ENCODE results near the gene GRP. TPM values are rescaled to one million over a fixed set of nuclear protein-coding genes. Genes with fewer than 3 reads are reported as not detected.

The GRP gene
- total RNA-seq, 1 experiment from 2014 or later: 0.22 TPM

DNA sequence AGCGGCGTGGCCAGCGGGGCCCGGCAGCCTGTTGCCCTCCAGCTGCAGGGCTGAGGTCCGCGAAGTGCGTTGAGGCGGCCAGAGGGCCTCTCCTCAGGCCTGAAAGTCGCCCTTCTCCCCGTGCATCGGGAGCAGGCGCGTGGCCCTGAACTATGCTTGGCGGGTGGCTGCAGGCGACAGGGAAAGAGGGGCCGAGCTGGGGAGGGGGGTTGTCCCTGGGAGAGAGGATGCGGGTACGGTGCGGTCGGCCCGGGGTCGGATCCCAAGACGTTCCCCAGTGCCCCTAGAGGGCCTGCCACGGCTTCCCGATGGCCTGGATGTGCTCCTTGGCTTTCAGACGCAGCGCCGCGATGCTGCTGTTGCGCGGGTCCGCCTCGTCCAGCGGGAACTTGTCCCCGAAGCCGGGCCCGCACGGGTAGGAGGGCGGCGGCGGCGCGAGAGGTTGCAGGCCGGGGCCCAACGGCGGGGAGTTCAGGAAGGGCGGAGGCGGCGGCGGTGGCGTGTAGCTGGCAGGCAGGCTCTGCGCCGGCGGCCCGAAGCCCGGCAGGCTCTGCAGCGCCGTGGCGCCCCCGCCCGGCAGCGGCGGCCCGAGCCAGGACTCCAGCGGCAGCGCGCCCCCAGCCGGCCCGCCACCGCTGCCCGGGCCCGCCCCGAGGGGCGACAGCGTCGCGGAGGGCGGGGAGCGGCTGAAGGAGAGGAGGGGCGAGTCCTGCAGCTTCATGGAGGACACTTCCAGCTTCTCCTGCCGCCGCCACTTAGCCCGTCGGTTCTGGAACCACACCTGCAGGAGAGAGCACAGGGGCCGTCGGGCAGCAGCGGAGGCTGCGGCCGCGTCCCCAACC, 49.0 kb downstream of the GRP start:
- Histone ChIP-seq H3K27ac (no peak overlapping the region), H3K36me3 (no peaks in the 10 kb centered on the region), H3K27me3 (no peaks in the 10 kb centered on the region), H3K4me1 (no peaks in the 10 kb centered on the region), H3K9me3 (replicated peaks) (no peaks in the 10 kb centered on the region), H3K4me3 (no peak overlapping the region)
- no peak for DNase-seq

DNA sequence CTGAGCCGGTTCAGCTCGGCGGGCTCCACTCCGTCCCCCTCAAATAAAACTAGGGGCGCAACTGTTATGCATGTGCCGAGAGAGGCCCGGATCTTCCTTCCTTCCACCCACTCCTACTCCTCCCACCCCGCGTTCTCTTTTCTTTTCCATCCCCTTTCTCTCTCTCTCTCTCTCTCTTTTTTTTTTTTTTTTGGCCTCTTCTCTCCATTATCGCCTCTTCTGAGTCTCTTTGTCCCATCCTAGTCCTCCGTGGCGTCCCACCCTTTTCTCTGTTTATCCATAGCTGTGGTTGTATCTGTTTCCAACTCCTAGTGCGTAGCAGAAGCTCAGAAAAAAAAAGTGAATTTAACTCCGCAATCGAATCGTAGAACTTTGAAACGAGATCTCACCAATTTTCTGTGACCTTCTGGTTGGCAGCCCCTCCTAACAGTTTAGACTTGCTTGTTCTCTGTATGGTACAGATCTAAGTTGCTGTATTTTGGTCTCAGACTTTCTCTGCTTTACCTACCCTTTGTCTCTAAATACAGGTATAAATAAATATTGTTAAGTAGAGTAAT, 49.7 kb downstream of the GRP start:
- no peak overlapping the region for H3K4me3 ChIP-seq
- H3K27ac ChIP-seq: no peak overlapping the region
- H3K9me3 ChIP-seq (replicated peaks): no peaks in the 10 kb centered on the region
- DNase-seq: no peak
- no peaks in the 10 kb centered on the region for H3K36me3 ChIP-seq
- H3K27me3 ChIP-seq: no peaks in the 10 kb centered on the region
- no peaks in the 10 kb centered on the region for H3K4me1 ChIP-seq

DNA sequence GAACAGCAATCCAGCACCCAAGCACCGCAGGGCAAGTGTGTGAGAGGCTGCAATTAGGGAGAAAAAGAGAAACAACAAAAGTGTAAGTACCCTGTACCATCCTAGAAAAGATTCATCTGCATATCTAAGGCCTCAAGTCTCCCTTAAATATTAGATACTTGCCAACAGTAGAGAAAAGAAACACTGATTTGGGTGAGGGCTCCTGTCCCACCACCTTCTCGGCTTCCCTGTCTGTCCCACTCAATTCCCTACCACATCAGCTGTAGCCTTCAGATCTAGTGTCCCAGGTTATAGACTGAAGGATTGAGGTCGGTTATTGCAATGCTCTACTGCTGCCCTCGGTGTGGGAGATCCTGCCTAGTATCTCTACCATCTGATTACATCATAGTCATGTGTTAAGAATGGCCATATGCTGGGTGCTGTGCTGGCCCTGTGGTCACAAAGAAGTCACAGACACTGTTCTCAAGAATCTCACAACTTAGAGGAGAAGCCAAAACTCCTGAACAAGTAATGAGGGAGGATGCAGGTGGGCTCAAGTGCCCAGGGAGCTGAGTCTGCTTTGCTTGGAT, 50.8 kb downstream of the GRP start:
- Histone ChIP-seq H3K4me1 (no peaks in the 10 kb centered on the region), H3K27me3 (no peaks in the 10 kb centered on the region), H3K27ac (no peak overlapping the region), H3K36me3 (no peaks in the 10 kb centered on the region), H3K4me3 (no peak overlapping the region), H3K9me3 (replicated peaks) (no peaks in the 10 kb centered on the region)
- DNase-seq: no peak

DNA sequence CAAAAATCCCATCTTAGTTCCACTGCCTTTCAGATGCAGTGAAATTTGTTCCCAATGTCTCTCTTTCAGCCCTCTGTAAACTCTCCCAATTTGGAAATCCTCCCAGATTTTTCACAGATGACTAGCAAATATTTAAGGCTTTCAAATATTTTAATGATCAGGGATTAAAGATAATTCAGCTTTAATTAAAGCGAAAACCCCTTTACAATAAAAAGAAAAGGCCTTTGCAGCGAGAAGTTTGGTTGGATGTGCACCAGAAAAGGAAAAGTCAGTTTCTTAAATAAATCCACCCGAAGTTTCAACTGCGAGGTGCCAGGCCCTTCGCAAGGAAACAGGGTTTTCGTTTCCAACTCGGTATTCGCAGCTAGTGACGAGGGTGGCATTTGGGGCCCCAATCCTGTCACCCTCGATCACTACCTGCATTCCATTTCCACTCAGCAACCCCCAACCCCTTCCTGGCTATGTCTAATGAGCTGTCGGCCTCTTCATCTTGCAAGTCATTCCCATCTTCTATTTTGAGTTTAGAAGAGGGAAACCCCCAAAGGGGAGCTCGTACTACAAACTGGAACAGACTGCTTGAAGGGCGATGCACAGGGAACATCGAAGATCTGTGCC, 51.8 kb downstream of the GRP start:
- no peak overlapping the region for H3K27ac ChIP-seq
- H3K4me3 ChIP-seq: no peak overlapping the region
- H3K36me3 ChIP-seq: no peaks in the 10 kb centered on the region

DNA sequence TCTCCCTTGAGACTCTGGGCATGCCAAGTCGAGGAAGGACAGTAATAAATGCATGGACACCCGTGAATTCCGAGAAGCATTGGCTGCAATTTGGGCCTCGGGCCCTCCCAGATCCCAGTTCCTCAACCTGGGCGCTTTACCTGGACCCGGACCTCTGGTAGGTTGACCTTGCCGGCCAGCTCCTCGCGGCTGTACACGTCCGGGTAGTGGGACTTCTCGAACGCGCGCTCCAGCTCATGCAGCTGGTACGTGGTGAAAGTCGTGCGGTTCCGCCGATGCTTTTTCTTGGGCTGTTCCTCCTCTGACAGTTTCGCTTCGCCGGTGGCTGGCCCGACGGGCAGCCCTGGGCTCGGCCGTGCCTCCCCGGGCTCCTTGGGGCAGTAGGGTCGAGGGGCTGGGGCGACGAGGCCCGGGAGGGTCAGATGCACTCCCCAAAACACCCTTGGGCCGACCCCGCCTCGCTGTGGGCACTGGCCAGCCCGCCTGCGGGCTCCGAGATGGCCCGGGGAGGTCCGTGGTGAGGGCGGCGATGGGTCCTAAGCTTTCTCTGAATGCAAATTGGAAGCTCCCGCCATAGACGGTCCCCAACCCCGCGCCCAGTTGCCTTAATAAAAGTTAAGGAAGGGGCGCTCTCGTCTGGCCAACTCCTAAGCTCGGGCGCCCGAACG, 52.4 kb downstream of the GRP start:
- no peaks in the 10 kb centered on the region for H3K4me1 ChIP-seq
- H3K9me3 ChIP-seq (replicated peaks): no peaks in the 10 kb centered on the region
- no peaks in the 10 kb centered on the region for H3K27me3 ChIP-seq
- no peak overlapping the region for H3K4me3 ChIP-seq
- no peak for DNase-seq
- H3K27ac ChIP-seq: no peak overlapping the region
- no peaks in the 10 kb centered on the region for H3K36me3 ChIP-seq

More for the DNA sequence above, 51.8 kb downstream of the GRP start:
- Histone ChIP-seq H3K9me3 (replicated peaks) (no peaks in the 10 kb centered on the region), H3K4me1 (no peaks in the 10 kb centered on the region), H3K27me3 (no peaks in the 10 kb centered on the region)
- DNase-seq: no peak

DNA sequence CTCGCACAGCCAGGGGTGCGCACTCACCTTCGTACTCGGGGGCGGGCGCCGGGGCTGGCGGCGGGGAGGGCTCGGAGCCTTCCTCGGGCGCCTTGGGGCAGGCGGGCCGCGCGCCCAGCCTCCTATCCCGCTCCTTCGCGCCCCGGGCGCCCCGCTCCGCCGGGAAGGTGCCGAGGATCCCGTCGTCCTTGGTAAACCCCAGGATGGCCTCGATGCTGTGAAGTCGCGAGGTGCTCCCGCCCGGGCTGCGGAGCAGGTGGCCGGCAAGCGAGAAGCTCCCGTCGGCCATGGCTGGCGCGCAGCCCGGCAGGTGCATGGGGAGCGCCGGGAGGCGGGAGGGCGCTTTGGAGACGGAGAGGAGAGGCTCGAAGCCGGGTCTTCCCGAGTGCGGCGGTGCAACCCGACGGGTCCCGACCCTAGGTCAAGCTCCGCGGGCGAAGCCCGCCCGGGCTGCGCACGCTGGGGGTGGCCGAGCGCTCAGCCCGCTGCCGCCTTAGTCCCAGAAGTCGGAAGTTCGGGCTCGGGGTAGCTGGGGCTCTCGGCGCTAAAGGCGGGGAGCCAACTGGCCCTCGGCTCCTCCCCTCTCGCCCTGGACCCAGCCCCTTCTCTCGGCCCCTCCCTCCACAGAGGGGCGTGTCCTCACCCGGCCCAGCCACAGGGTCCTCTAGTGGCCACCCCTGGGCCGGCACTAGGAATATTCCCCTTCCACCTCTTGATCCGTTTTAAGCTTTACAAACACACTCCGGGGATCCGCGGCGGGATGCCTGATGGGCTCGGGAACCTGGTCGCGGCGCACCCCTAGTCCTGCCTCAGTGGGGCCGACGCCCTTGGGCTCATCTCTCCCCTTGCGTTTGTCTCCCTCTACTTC, 53.2 kb downstream of the GRP start, which contains the start of gene RAX:
Gene RAX, minus strand, starts transcription at position 564 of the 868 bp plus-strand sequence. Its CDS starts 248 bp downstream, at position 316.
- Histone ChIP-seq H3K4me1 (no peaks in the 10 kb centered on the region), H3K27ac (no peak within 1 kb of the TSS), H3K36me3 (no peaks in the 10 kb centered on the region), H3K4me3 (no peak within 1 kb of the TSS), H3K27me3 (no peaks in the 10 kb centered on the region), H3K9me3 (replicated peaks) (no peaks in the 10 kb centered on the region)
- DNase-seq: no peak

DNA sequence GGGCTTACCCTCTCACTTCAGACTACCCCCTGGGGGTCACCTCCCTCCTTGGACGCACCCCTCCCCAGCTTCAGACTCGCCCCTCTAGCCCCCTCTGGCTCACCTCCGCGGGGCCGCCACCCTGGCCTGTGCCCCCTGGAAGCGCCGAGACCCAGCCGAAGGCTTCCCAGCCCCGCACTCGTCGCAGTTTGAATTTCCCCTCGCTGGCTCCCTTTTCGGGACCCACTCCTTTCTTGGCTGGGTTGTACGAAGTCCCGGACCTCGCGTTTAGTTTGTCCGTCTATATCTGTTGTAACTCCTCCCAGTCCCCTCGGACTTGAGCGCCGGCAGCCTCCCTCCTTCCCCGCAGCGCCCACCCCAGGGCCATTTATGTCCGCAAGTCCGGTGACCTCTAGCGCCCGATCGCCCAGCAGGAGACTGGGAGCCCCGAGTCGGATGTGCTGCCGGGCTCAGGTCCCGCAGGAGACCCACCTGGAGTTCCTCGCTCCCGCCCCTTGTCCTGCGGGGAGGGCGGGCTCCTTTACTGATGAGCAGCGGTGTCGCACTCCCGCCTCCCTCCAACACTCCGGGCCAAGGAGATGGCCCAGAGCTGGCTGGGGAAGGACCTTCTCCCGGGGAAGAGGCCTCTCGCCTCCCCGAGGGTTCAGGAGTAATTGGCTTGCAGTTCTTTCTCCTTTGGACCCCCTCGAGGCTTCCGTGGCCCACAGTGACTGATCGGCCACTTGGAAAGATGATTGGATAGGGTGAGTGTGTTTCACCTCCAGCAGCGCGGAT, 54.0 kb downstream of the GRP start:
- Histone ChIP-seq H3K27ac (no peak overlapping the region), H3K4me1 (no peaks in the 10 kb centered on the region), H3K9me3 (replicated peaks) (no peaks in the 10 kb centered on the region), H3K4me3 (no peak overlapping the region), H3K27me3 (no peaks in the 10 kb centered on the region), H3K36me3 (no peaks in the 10 kb centered on the region)
- DNase-seq: no peak

DNA sequence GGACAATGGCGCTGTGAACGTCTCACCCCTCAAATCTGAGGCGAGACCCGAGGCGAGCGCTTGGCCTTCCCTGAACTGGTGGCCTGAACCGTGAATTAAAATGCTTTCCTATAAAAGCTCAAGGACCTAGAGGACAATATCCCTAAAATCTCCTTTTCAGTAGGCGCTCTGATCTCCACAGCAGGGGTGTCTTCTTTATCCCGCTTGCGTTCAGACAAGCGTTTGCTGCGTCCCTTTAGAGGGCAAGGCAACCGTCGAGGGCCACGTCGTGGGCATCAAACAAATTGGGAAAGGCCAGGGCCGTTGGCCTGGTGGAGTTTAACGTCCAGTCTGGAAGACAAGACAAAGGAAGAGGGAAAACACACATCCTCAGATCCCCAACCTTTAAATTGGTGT, 54.6 kb downstream of the GRP start:
- Histone ChIP-seq H3K36me3 (no peaks in the 10 kb centered on the region), H3K27ac (no peak overlapping the region), H3K4me3 (no peak overlapping the region), H3K9me3 (replicated peaks) (no peaks in the 10 kb centered on the region), H3K27me3 (no peaks in the 10 kb centered on the region), H3K4me1 (no peaks in the 10 kb centered on the region)
- DNase-seq: no peak

DNA sequence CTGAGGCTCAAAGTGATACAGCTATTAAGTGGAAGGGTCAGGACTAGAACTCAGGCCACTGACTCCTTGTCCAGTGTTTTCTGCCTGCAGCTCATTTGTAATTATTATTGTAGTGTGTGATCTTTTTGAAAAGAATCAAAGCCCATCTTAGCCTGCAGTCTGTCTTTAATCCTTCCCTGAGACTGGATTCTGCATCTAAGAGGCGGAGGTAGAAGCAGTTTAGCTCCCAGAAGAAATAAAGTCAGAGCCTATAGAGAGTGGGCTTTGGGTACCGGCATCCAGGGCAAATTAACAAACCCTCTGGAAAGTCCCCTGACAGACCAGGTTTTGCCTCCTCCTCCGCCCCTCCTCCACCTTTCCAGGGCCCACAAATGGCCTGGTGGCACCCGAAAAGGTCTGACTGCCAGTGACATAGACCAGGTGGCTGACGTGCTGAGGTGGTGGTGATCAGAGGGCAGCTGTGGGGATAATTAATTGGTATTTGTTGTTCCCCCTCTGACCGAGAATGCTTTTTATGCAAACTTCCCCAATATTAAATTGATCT, 55.5 kb downstream of the GRP start:
- no peak for DNase-seq
- no peaks in the 10 kb centered on the region for H3K9me3 ChIP-seq (replicated peaks)
- no peaks in the 10 kb centered on the region for H3K4me1 ChIP-seq
- H3K27ac ChIP-seq: no peak overlapping the region
- H3K4me3 ChIP-seq: no peak overlapping the region
- H3K27me3 ChIP-seq: no peaks in the 10 kb centered on the region
- H3K36me3 ChIP-seq: no peaks in the 10 kb centered on the region

DNA sequence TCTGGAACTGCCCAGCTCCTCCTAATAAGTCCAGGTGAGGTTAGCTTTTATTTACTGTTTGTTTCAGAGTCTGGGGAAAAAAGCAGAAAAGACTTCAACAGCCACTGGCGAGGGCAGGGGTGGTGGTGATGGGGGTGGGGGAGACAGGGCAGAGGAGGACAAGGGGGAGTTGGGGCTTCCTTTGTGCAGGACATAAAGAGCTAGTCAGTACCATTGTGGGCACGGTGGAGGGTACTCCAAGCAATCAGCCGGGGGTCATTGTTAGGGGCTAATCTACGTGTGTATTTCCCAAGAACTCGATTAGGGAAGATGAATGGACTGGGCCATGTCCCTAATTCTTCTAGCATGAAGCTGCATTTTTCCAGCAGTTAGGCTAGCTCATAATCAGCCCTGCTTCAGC, 56.1 kb downstream of the GRP start:
- Histone ChIP-seq H3K27me3 (no peaks in the 10 kb centered on the region), H3K4me1 (no peaks in the 10 kb centered on the region)
- DNase-seq: no peak

DNA sequence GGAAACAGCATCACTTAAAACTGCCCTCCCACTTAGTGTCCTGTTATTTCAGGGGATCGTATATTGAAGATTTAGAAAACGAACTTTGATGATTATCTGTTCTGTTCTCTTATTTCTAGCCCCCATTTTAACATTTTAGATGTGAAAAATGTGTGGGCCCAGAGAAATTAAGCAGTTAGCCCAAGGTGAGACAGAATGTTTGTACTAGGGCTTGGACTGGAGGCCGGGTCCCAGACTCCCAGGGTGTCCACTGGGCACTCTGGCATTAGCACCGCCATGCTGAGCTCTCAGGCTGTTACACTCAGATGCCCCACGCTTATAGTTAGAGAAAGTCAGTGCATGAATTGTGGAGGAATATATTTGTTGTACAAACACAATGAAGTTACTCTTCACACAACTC, 58.8 kb downstream of the GRP start:
- Histone ChIP-seq H3K4me1 (no peaks in the 10 kb centered on the region), H3K4me3 (no peak overlapping the region), H3K27me3 (no peaks in the 10 kb centered on the region), H3K9me3 (replicated peaks) (no peaks in the 10 kb centered on the region), H3K36me3 (no peaks in the 10 kb centered on the region), H3K27ac (no peak overlapping the region)
- no peak for DNase-seq

More for the DNA sequence above, 56.1 kb downstream of the GRP start:
- no peaks in the 10 kb centered on the region for H3K9me3 ChIP-seq (replicated peaks)
- H3K4me3 ChIP-seq: no peak overlapping the region
- H3K36me3 ChIP-seq: no peaks in the 10 kb centered on the region
- no peak overlapping the region for H3K27ac ChIP-seq

DNA sequence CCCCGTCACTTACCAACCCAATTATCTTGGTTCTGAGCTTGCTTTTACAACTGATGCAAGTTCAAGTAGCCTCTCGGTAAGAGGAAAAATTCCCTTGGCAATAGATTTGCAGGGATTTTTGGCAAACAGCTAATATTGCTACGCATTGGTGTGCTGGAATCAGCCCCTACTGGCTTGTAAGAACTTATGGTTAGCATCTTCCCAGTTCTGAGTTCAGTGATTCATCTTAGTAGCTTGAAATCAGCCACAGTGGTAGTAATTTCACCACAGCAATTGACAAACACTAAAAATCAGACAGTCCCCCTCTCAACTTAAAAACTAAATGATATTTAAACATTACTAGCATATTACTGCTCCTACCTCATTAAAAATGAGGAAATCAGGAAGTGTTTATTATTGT, 59.2 kb downstream of the GRP start:
- H3K4me3 ChIP-seq: no peak overlapping the region
- H3K9me3 ChIP-seq (replicated peaks): no peaks in the 10 kb centered on the region
- H3K4me1 ChIP-seq: no peaks in the 10 kb centered on the region
- H3K27me3 ChIP-seq: no peaks in the 10 kb centered on the region
- no peak overlapping the region for H3K27ac ChIP-seq
- no peaks in the 10 kb centered on the region for H3K36me3 ChIP-seq
- no peak for DNase-seq

DNA sequence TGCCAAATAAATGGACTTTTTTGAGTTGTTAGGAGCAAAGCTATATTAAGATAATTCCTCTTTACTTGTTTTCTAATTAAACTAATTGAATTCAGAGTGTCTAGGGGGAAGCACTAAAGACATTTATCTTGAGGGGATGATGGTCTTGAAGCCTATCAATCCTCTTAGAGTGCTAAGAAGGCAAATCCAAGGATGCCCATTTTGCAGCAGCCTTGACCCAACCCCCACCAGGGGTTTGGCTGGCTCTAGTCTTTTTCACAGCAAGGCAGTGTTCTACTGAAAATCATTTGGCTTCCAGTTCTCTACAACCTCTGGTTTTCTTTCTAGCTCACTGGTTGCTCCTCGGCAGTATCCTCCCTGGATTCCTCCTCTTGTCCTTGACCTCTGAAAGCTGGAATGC, 59.8 kb downstream of the GRP start:
- Histone ChIP-seq H3K4me1 (no peaks in the 10 kb centered on the region), H3K9me3 (replicated peaks) (no peaks in the 10 kb centered on the region), H3K27ac (no peak overlapping the region), H3K36me3 (no peaks in the 10 kb centered on the region), H3K4me3 (no peak overlapping the region), H3K27me3 (no peaks in the 10 kb centered on the region)
- no peak for DNase-seq

Measured in SJCRH30 (cell line).